A549 treated with RU486 at 1 μM for 4 hours (cell line): Measurements from ENCODE around the gene CMTM4. TPM values are rescaled to one million over a fixed set of nuclear protein-coding genes. Genes with fewer than 3 reads are reported as not detected.

Experiments used
- total RNA-seq: library from RNA; stranded (reverse); fragments of 200-300 nt; extraction: Qiagen RNA extraction; gene quantifications from 5 replicates; pipeline ENCODE4 v1.2.3, GENCODE V29; 2022; ENCODE audit warnings: low read depth

Gene CMTM4
- total RNA-seq, result 17.0 to 34.1 TPM (median 31.2 TPM) in 5 replicates

DNA sequence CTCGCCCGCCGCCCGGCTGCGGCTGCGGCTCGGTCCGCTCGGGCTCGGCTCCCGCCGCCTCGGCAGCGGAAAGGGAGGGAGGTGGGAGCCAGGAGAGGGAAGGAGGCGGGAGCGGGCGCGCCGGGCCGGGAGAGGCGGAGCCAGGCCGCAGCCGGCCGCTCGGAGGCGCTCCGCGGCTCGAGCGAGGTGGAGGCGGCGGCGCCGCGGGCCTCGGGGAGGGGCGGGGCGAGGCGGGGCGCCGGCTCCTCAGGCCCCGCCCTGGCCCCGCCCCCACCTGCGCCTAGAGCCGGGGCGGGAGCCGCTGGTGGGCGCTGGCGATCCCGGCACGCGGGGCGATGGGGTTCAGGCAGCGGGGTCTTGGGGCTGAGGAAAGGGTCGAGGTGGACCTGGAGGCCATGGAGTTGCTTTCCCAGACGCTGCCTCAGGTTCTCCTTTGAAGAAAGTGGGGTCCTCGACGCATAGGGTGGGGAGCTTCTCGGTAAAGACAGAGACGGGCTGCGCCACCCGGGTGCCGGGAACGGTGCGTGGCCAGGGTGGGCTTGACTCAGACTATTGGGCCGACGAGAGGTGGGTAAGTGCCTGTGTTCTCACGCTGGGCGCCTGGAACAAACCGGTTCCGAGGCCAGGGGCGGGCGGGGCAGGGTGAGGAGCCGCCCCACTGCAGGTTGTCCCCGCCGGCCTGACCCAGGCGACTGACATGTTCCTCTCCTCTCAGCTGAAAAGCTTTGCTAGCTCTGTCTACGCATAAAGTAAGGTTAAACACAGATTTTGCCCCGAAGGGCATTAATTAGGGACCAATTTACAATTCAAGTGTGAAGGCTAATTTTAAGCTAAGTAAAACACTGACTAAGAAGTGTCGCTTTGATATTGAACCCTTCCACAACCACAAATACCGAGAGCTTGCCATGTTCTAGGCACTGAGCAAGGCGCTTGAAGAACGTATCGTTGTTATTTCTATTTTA, at the start of gene CMTM4:
Gene CMTM4, minus strand, starts transcription at position 75 of the 962 bp plus-strand sequence. CDS start 218 bp downstream, outside the sequence.

DNA sequence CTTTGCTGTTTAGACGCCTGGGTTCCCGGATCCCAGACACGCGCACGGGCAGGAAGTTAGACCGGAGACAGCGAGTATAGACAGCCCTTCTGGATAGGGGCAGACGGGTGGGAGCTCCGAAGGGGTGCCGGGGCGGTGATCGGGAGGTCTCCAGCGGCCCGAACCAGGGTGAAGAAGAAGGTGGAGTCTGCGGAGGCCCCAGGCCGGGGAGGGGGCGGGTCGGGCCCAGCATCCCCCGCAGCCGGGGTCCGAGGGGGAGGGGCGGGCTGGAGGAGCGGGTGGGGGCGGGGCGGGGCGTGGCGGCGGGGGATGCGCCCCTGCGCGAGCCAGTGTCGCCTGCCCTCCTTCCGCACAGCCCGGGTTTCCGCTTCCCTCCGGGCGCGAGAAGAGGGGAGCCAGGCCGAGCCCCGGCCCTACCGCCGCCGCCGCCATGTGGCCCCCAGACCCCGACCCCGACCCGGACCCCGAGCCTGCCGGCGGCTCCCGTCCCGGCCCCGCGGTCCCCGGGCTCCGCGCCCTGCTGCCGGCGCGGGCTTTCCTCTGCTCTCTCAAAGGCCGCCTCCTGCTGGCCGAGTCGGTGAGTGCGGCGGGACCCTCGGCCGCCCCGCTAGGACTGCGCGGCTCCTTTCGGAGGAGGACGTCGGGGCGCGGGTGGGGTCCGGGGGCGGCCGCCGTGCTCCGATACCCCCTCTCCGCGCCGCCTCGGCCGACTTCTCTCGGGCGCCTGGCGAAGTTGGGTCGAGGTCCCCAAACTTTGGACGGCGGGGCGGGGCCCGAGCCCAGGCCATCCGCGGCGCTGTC, 92.0 kb downstream of the CMTM4 start, which contains the start of gene CMTM3:
Gene CMTM3, plus strand, starts transcription at position 329 of the 801 bp plus-strand sequence. Its CDS starts 102 bp downstream, at position 431.

DNA sequence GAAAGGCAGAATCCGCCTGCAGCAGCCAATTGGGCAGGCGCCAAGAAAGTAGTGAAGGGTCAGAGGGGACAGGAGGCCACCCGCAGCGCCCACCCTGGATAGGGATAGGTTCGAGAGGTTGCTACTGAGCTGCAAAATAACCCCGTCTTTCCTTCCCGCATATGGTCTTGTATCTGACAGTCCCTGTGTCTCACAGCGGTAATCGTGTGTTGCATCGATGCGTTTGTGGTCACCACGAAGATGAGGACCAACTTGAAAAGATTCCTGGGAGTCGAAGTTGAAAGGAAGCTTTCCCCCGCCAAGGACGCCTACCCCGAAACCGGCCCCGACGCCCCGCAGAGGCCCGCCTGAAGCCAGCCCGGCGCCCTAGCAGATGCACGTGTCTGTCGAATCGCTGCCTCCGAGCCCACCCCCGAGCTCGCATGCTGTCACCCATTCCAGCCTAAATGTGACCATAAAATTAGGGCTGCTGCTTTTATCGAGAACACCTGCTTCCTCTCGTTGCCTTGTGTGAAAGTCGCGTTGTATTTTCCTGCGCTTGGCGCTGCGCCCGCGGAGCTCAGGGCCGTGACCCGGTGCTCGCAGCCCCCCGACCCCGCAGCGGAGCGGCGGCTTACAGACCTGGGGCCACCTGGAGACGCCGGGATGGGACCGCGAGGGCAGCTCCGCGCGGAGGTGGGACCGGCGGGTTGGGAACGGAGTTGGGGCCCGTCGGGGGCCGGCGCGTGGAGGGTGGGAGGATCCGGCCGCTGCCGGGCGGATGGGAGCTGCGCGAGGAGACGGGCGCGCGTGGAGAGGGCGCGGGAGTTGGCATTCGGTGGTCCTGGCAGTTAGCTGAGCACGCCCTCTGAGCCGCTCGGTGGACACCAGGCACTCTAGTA, 117.7 kb downstream of the CMTM4 start, which contains the start of gene CMTM2:
Gene CMTM2, plus strand, starts transcription at position 813 of the 881 bp plus-strand sequence. CDS start 145 bp downstream, outside the sequence.

DNA sequence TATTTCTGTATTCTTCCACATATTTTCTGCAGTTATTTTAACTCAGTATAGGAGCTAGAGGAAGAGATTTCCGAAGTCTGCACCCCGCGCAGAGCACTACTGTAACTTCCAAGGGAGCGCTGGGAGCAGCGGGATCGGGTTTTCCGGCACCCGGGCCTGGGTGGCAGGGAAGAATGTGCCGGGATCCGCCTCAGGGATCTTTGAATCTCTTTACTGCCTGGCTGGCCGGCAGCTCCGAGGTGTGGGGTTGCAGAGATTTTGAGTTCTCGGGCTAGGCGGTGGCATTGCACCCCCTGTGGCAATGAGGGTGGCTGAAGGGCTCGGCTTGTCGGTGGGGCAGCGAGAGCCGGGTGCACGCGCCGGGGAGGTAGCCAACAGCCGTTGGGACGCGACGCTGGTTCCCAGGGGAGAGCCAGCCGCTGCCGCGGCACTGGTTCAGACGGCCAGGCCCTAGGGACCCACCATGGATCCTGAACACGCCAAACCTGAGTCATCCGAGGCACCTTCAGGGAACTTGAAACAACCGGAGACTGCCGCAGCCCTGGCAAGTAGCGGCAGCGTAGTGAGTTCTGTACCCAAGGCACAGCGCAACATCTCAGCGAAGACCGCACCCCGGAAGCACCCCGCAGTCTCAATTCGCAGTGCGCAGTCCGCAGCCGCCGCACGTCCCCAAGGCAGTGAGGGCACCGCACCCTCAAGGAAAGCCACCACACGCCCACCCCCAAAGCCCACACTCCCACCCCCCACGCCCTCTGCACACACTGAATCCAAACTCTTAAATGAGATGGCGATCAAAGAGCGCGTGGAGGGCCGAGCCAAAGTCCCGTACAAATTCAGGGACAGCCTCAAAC, 130.3 kb downstream of the CMTM4 start, which contains the start of gene CMTM1:
Gene CMTM1, plus strand, starts transcription at position 389 of the 851 bp plus-strand sequence. Its CDS starts 75 bp downstream, at position 464.

Other genes starting within 250 kb of the CMTM4 start
- gene TK2, start 146.6 kb downstream of the CMTM4 start, total RNA-seq, result 14.7 to 20.0 TPM (median 16.8 TPM) in 5 replicates
- gene CKLF, start 144.2 kb downstream of the CMTM4 start, total RNA-seq, result 63.3 to 68.1 TPM (median 64.7 TPM) in 5 replicates
- 0.76 to 1.7 TPM (median 1.2 TPM) in 5 replicates for gene CMTM1, start 130.3 kb downstream of the CMTM4 start, total RNA-seq
- not detected in 5 replicates for gene CMTM2, start 117.3 kb downstream of the CMTM4 start, total RNA-seq
- 68.4 to 90.2 TPM (median 84.8 TPM) in 5 replicates for gene CMTM3, start 92.0 kb downstream of the CMTM4 start, total RNA-seq
- 32.0 to 53.2 TPM (median 50.5 TPM) in 5 replicates for gene DYNC1LI2, start 54.9 kb upstream of the CMTM4 start, total RNA-seq
- not detected in 5 replicates for gene TERB1, start 104.8 kb upstream of the CMTM4 start, total RNA-seq
- gene NAE1, start 134.2 kb upstream of the CMTM4 start, total RNA-seq, result 39.8 to 75.2 TPM (median 70.2 TPM) in 5 replicates
- gene CA7, start 147.7 kb upstream of the CMTM4 start, total RNA-seq, result not detected in 5 replicates
- gene PDP2, start 183.8 kb upstream of the CMTM4 start, total RNA-seq, result 4.0 to 7.2 TPM (median 5.8 TPM) in 5 replicates
- gene CDH16, start 222.1 kb upstream of the CMTM4 start, total RNA-seq, result 0.21 to 0.42 TPM (median 0.25 TPM) in 5 replicates
- 7.4 to 17.6 TPM (median 12.5 TPM) in 5 replicates for gene RRAD, start 228.8 kb upstream of the CMTM4 start, total RNA-seq
- 127 to 184 TPM (median 169 TPM) in 5 replicates for gene CIAO2B, start 237.7 kb upstream of the CMTM4 start, total RNA-seq
- gene CES2, start 238.8 kb upstream of the CMTM4 start, total RNA-seq, result 25.7 to 32.6 TPM (median 30.3 TPM) in 5 replicates